Mammary epithelial cell (primary cell): Measurements from ENCODE around the gene SLC44A1.

Experiments used
- CTCF ChIP-seq, 2 donors: IDR thresholded peaks in 1 of 2; conservative IDR thresholded peaks in 1 of 2; 2 replicates each; pipeline ENCODE4 v1.5.1; 2011 to 2012; ENCODE audit warnings: inconsistent platforms in 2 of 2, low read length in 2 of 2, mild to moderate bottlenecking in 2 of 2, control low read depth in 1 of 2, low read depth in 1 of 2; ENCODE audit not compliant: insufficient read depth in 1 of 2; ENCODE audit errors: extremely low read depth in 1 of 2
- EZH2 ChIP-seq: IDR thresholded peaks from 2 replicates; pipeline ENCODE4 v1.6.1; 2012; ENCODE audit warnings: low read length, inconsistent platforms, borderline replicate concordance

GRCh38 chr9:105296445-105296844, 52.0 kb downstream of the SLC44A1 start:
- TF ChIP-seq CTCF (conservative IDR thresholded peaks at IDR 0.05 in 1 of 2, IDR thresholded peaks at IDR 0.05 in 1 of 2; ENCODE audit: extremely low read depth in 1 of 2, insufficient read depth in 1 of 2, low read depth in 1 of 2, low read length in 2 of 2) (no peak), EZH2 (no peak)
